ENCODE data around the gene MCAM.

GRCh38 chr11:119309953-119310681 is 6.8 kb downstream of the MCAM start:
- TF ChIP-seq CTCF (IDR thresholded peaks at IDR 0.05; ENCODE audit: extremely low read depth in 1 of 2, insufficient read depth in 1 of 2, low read depth in 1 of 2, low read length in 2 of 2) (no peak), POLR2AphosphoS5 (IDR thresholded peaks at IDR 0.05; ENCODE audit: insufficient read depth, low read depth, low read length) (no peak)

Data from endothelial cell of umbilical vein (primary cell).